Neural progenitor cell (in vitro differentiated cells): ENCODE data around the gene ADGRD1. TPM values are rescaled to one million over a fixed set of nuclear protein-coding genes. Genes with fewer than 3 reads are reported as not detected.

ENCODE experiments used
- DNase-seq: peaks from one replicate; pipeline ENCODE4 v3.0.0-alpha.2; 2016; ENCODE audit warnings: low spot score
- H2AFZ ChIP-seq: fragments of 200-600 bp; sonication (generic); replicated peaks from 2 replicates; pipeline ENCODE4 v1.6.1; 2016; ENCODE audit warnings: antibody characterized with exemption
- H3F3A ChIP-seq: fragments of 200-600 bp; sonication (generic); 2 replicates; pipeline ENCODE4 v1.6.1; 2016; ENCODE audit warnings: antibody characterized with exemption, low read depth
- H3K27ac ChIP-seq: fragments of 200-600 bp; sonication (generic); 2 replicates; pipeline ENCODE4 v1.5.1; 2016; ENCODE audit warnings: mild to moderate bottlenecking
- H3K27me3 ChIP-seq: fragments of 200-600 bp; sonication (generic); 2 replicates; pipeline ENCODE4 v1.6.1; 2016; ENCODE audit warnings: mild to moderate bottlenecking, moderate library complexity
- H3K36me3 ChIP-seq: fragments of 200-600 bp; sonication (generic); 2 replicates; pipeline ENCODE4 v1.5.1; 2016
- H3K4me1 ChIP-seq: fragments of 200-600 bp; sonication (generic); 2 replicates; pipeline ENCODE4 v1.6.1; 2016; ENCODE audit warnings: mixed run types
- H3K4me2 ChIP-seq: fragments of 200-600 bp; sonication (generic); 2 replicates; pipeline ENCODE4 v1.6.1; 2016
- H3K4me3 ChIP-seq: fragments of 200-600 bp; sonication (generic); 2 replicates; pipeline ENCODE4 v1.5.1; 2016
- H3K79me2 ChIP-seq: fragments of 200-600 bp; sonication (generic); 2 replicates; pipeline ENCODE4 v1.6.1; 2016; ENCODE audit warnings: low read depth
- H3K9ac ChIP-seq: fragments of 200-600 bp; sonication (generic); 2 replicates; pipeline ENCODE4 v1.6.1; 2016
- H3K9me3 ChIP-seq: fragments of 200-600 bp; sonication (generic); 2 replicates; pipeline ENCODE4 v1.5.1; 2016; ENCODE audit warnings: low read depth
- H4K20me1 ChIP-seq: fragments of 200-600 bp; sonication (generic); 2 replicates; pipeline ENCODE4 v1.6.1; 2016; ENCODE audit warnings: low read depth
- H3K27ac Mint-ChIP-seq: 3 replicates; pipeline ENCODE4 v1.8.0; 2021; ENCODE audit warnings: mixed read lengths
- H3K27me3 Mint-ChIP-seq: 2 replicates; pipeline ENCODE4 v1.8.0; 2022; ENCODE audit warnings: low read depth, mild to moderate bottlenecking, inconsistent platforms, moderate library complexity, mixed read lengths; ENCODE audit not compliant: insufficient read depth
- H3K36me3 Mint-ChIP-seq: 3 replicates; pipeline ENCODE4 v1.8.0; 2021; ENCODE audit warnings: mixed read lengths
- H3K4me1 Mint-ChIP-seq: 3 replicates; pipeline ENCODE4 v1.8.0; 2021; ENCODE audit warnings: mixed read lengths
- H3K4me3 Mint-ChIP-seq: 3 replicates; pipeline ENCODE4 v1.8.0; 2021; ENCODE audit warnings: mild to moderate bottlenecking, moderate library complexity, mixed read lengths
- H3K9me3 Mint-ChIP-seq: 3 replicates; pipeline ENCODE4 v1.8.0; 2020; ENCODE audit warnings: mixed read lengths
- CTCF ChIP-seq: fragments of 200-600 bp; sonication (generic); IDR thresholded peaks from 2 replicates; pipeline ENCODE4 v1.5.1; 2017; ENCODE audit warnings: antibody characterized with exemption, mild to moderate bottlenecking
- EZH2 ChIP-seq: fragments of 200-600 bp; sonication (generic); IDR thresholded peaks from 2 replicates; pipeline ENCODE4 v1.6.1; 2017; ENCODE audit warnings: antibody characterized with exemption, mild to moderate bottlenecking, moderate library complexity
- EZH2phosphoT487 ChIP-seq: fragments of 200-600 bp; sonication (generic); IDR thresholded peaks from 2 replicates; pipeline ENCODE4 v1.6.1; 2017; ENCODE audit warnings: antibody characterized with exemption
- total RNA-seq: library from RNA; depleted of rRNA; stranded (reverse); fragments of >200 nt; gene quantifications from 2 replicates; pipeline ENCODE4 v1.2.3, GENCODE V29; 2015; ENCODE audit warnings: low replicate concordance

The ADGRD1 gene
- total RNA-seq, 1 donor from 2014 or later, result not detected

GRCh38 chr12:130959632-130960031 lies 5.9 kb downstream of the ADGRD1 start:
- no peak for TF ChIP-seq EZH2phosphoT487
- no peak for TF ChIP-seq CTCF
- no peak for TF ChIP-seq EZH2
- H3K4me3 Mint-ChIP-seq, result no peak overlapping the region
- H2AFZ ChIP-seq, result no peak overlapping the region

DNA sequence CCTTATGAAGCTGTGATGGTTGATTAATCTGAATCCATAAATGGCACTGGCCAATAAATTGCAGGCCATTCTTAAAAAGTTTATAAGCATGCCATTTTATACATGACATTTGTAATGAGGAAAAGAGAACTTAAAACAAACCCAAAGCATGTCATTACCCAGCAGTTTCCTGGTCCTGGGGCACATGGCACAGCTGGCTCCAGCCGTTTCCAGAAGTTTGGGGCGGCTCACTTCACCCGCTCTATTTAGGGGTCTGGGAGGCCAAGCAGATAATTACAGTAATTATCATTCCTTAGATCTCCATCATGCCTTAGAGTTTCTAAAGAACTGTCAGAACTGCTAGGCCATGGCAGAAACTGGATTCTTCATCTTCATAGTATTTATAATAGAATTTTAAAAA lies 6.4 kb downstream of the ADGRD1 start:
- Histone ChIP-seq H3K9me3 (no peaks in the 10 kb centered on the region), H3K79me2 (no peaks in the 10 kb centered on the region), H3F3A (peaks cover 18% of the 10 kb centered on the region), H2AFZ (no peak overlapping the region), H4K20me1 (no peaks in the 10 kb centered on the region), H3K9ac (no peak overlapping the region), H3K27ac (no peak overlapping the region), H3K27me3 (no peaks in the 10 kb centered on the region), H3K4me3 (no peak overlapping the region), H3K4me2 (no peak overlapping the region), H3K4me1 (peaks cover 3% of the 10 kb centered on the region), H3K36me3 (no peaks in the 10 kb centered on the region)
- TF ChIP-seq EZH2, result no peak
- TF ChIP-seq CTCF, result no peak
- no peak for TF ChIP-seq EZH2phosphoT487
- Mint-ChIP-seq H3K4me3 (no peak overlapping the region), H3K27me3 (peaks cover 29% of the 10 kb centered on the region), H3K27ac (no peak overlapping the region), H3K9me3 (no peaks in the 10 kb centered on the region), H3K36me3 (no peaks in the 10 kb centered on the region), H3K4me1 (peaks cover 13% of the 10 kb centered on the region)
- DNase-seq, result no peak

More at GRCh38 chr12:130959632-130960031, 5.9 kb downstream of the ADGRD1 start:
- no peaks in the 10 kb centered on the region for H3K9me3 Mint-ChIP-seq
- no peaks in the 10 kb centered on the region for H3K27me3 ChIP-seq
- H3K27me3 Mint-ChIP-seq, result peaks cover 27% of the 10 kb centered on the region
- no peak overlapping the region for H3K27ac ChIP-seq
- H3K79me2 ChIP-seq, result no peaks in the 10 kb centered on the region
- DNase-seq, result no peak
- H3K36me3 ChIP-seq, result no peaks in the 10 kb centered on the region
- H3K4me3 ChIP-seq, result no peak overlapping the region
- peaks cover 18% of the 10 kb centered on the region for H3F3A ChIP-seq
- no peaks in the 10 kb centered on the region for H3K9me3 ChIP-seq
- no peak overlapping the region for H3K27ac Mint-ChIP-seq
- H3K9ac ChIP-seq, result no peak overlapping the region
- no peak overlapping the region for H3K4me2 ChIP-seq
- H3K4me1 Mint-ChIP-seq, result peaks cover 15% of the 10 kb centered on the region
- H3K36me3 Mint-ChIP-seq, result no peaks in the 10 kb centered on the region
- H4K20me1 ChIP-seq, result no peaks in the 10 kb centered on the region
- H3K4me1 ChIP-seq, result peaks cover 3% of the 10 kb centered on the region

GRCh38 chr12:130960787-130961186 lies 7.1 kb downstream of the ADGRD1 start:
- Mint-ChIP-seq H3K27ac (no peak overlapping the region), H3K4me1 (peaks cover 10% of the 10 kb centered on the region), H3K4me3 (no peak overlapping the region), H3K27me3 (peaks cover 29% of the 10 kb centered on the region), H3K9me3 (no peaks in the 10 kb centered on the region), H3K36me3 (no peaks in the 10 kb centered on the region)
- Histone ChIP-seq H3K4me1 (peaks cover 3% of the 10 kb centered on the region), H3K27ac (no peak overlapping the region), H3K9me3 (no peaks in the 10 kb centered on the region), H3K36me3 (no peaks in the 10 kb centered on the region), H4K20me1 (no peaks in the 10 kb centered on the region), H2AFZ (no peak overlapping the region), H3K79me2 (no peaks in the 10 kb centered on the region), H3K4me2 (no peak overlapping the region), H3F3A (peaks cover 18% of the 10 kb centered on the region), H3K27me3 (no peaks in the 10 kb centered on the region), H3K9ac (no peak overlapping the region), H3K4me3 (no peak overlapping the region)
- no peak for DNase-seq
- TF ChIP-seq EZH2, result no peak
- TF ChIP-seq EZH2phosphoT487, result no peak
- TF ChIP-seq CTCF, result no peak
